Immature natural killer cell (primary cell): ENCODE results near the gene GOLGA8N. TPM values are rescaled to one million over a fixed set of nuclear protein-coding genes. Genes with fewer than 3 reads are reported as not detected.
"Not testable (repeated sequence)": the region's sequence is repeated elsewhere in the genome, so short reads cannot be mapped to it uniquely, and the experiment has no call there.

ENCODE experiments used
- DNase-seq, 3 donors: peaks; one replicate each; pipeline ENCODE4 v3.0.0; 2022; ENCODE audit warnings: mixed read lengths in 1 of 3
- H3K27ac Mint-ChIP-seq, 6 donors: one replicate each; pipeline ENCODE4 v1.8.0; 2020; ENCODE audit warnings: mixed read lengths in 6 of 6, mild to moderate bottlenecking in 5 of 6, inconsistent platforms in 4 of 6, moderate library complexity in 3 of 6
- H3K27me3 Mint-ChIP-seq, 3 donors: one replicate each; pipeline ENCODE4 v1.8.0; 2020 to 2021; ENCODE audit warnings: low read depth in 3 of 3, mild to moderate bottlenecking in 3 of 3, mixed read lengths in 3 of 3, moderate library complexity in 3 of 3, inconsistent platforms in 1 of 3
- H3K36me3 Mint-ChIP-seq, 3 donors: one replicate each; pipeline ENCODE4 v1.8.0; 2020; ENCODE audit warnings: mixed read lengths in 3 of 3, inconsistent platforms in 2 of 3, mild to moderate bottlenecking in 2 of 3
- H3K4me1 Mint-ChIP-seq, 2 donors: one replicate each; pipeline ENCODE4 v1.8.0; 2020; ENCODE audit warnings: inconsistent platforms in 2 of 2, mild to moderate bottlenecking in 2 of 2, mixed read lengths in 2 of 2, moderate library complexity in 1 of 2
- H3K4me3 Mint-ChIP-seq, 5 donors: one replicate each; pipeline ENCODE4 v1.8.0; 2020; ENCODE audit warnings: mild to moderate bottlenecking in 5 of 5, mixed read lengths in 5 of 5, inconsistent platforms in 3 of 5, moderate library complexity in 3 of 5
- H3K9me3 Mint-ChIP-seq, 6 donors: one replicate each; pipeline ENCODE4 v1.8.0; 2020; ENCODE audit warnings: mild to moderate bottlenecking in 6 of 6, mixed read lengths in 6 of 6, inconsistent platforms in 4 of 6, moderate library complexity in 3 of 6
- polyA plus RNA-seq, 3 donors: library from polyadenylated mRNA; unstranded; fragments of 300-500 nt; fragmentation: Illumina TruSeq; gene quantifications; one replicate each; pipeline ENCODE4 v1.2.3, GENCODE V29; 2021

The GOLGA8N gene
- polyA plus RNA-seq, result 1 to 10 TPM; 1.6 to 7.6 (median 1.9) TPM

- H3K4me3 Mint-ChIP-seq, H3K4me1 Mint-ChIP-seq, DNase-seq, H3K27me3 Mint-ChIP-seq, H3K9me3 Mint-ChIP-seq, H3K27ac Mint-ChIP-seq, H3K36me3 Mint-ChIP-seq: not testable (repeated sequence)
Measured at GRCh38 chr15:32593151-32593550, at the start of gene GOLGA8N. Gene GOLGA8N (plus strand): TSS chr15:32593456.

GRCh38 chr15:32543456-32543855 lies 49.8 kb upstream of the GOLGA8N start:
- H3K9me3 Mint-ChIP-seq, H3K27me3 Mint-ChIP-seq, DNase-seq, H3K27ac Mint-ChIP-seq, H3K4me1 Mint-ChIP-seq, H3K36me3 Mint-ChIP-seq, H3K4me3 Mint-ChIP-seq: not testable (repeated sequence)

- not testable (repeated sequence) for DNase-seq, H3K27me3 Mint-ChIP-seq, H3K27ac Mint-ChIP-seq, H3K4me3 Mint-ChIP-seq, H3K9me3 Mint-ChIP-seq, H3K4me1 Mint-ChIP-seq, H3K36me3 Mint-ChIP-seq
Measured at GRCh38 chr15:32545129-32545528, 48.1 kb upstream of the GOLGA8N start.

- H3K27me3 Mint-ChIP-seq, DNase-seq, H3K36me3 Mint-ChIP-seq, H3K9me3 Mint-ChIP-seq, H3K27ac Mint-ChIP-seq, H3K4me1 Mint-ChIP-seq, H3K4me3 Mint-ChIP-seq: not testable (repeated sequence)
Measured at GRCh38 chr15:32554587-32554986, 38.7 kb upstream of the GOLGA8N start.

- DNase-seq, H3K4me1 Mint-ChIP-seq, H3K36me3 Mint-ChIP-seq, H3K27me3 Mint-ChIP-seq, H3K4me3 Mint-ChIP-seq, H3K27ac Mint-ChIP-seq, H3K9me3 Mint-ChIP-seq: not testable (repeated sequence)
Measured at GRCh38 chr15:32562198-32562597, 31.1 kb upstream of the GOLGA8N start.

- not testable (repeated sequence) for H3K4me1 Mint-ChIP-seq, H3K27me3 Mint-ChIP-seq, H3K27ac Mint-ChIP-seq, H3K4me3 Mint-ChIP-seq, H3K9me3 Mint-ChIP-seq, DNase-seq, H3K36me3 Mint-ChIP-seq
Measured at GRCh38 chr15:32568988-32569387, 24.3 kb upstream of the GOLGA8N start.

- not testable (repeated sequence) for H3K36me3 Mint-ChIP-seq, H3K9me3 Mint-ChIP-seq, H3K27me3 Mint-ChIP-seq
- Mint-ChIP-seq H3K4me1 (peaks cover 8 to 15% of the 10 kb centered on the region in 2 donors), H3K27ac (peak overlapping the region; percentile 66 to 96 (median 84)), H3K4me3 (peak overlapping the region; percentile 69 to 91 (median 76))
- peak; percentile 7 to 31 (median 28) for DNase-seq
Measured at GRCh38 chr15:32578482-32578881, 14.8 kb upstream of the GOLGA8N start.

GRCh38 chr15:32585844-32586243 lies 7.4 kb upstream of the GOLGA8N start:
- H3K27me3 Mint-ChIP-seq, H3K4me1 Mint-ChIP-seq, H3K36me3 Mint-ChIP-seq, H3K9me3 Mint-ChIP-seq, DNase-seq: not testable (repeated sequence)
- Mint-ChIP-seq H3K4me3 (peak overlapping the region in 1 of 5 donors; percentile 24), H3K27ac (peak overlapping the region in 3 of 6 donors; percentile 68 to 90 (median 68))

GRCh38 chr15:32609518-32609917 lies 16.3 kb downstream of the GOLGA8N start:
- not testable (repeated sequence) for H3K4me3 Mint-ChIP-seq, H3K27me3 Mint-ChIP-seq, H3K4me1 Mint-ChIP-seq, DNase-seq, H3K27ac Mint-ChIP-seq, H3K9me3 Mint-ChIP-seq, H3K36me3 Mint-ChIP-seq

- H3K4me3 Mint-ChIP-seq, H3K27me3 Mint-ChIP-seq, H3K36me3 Mint-ChIP-seq, H3K27ac Mint-ChIP-seq, H3K9me3 Mint-ChIP-seq: not testable (repeated sequence)
- peaks cover 11 to 21% of the 10 kb centered on the region in 2 donors for H3K4me1 Mint-ChIP-seq
- peak in 2 of 3 donors; percentile 31 to 38 for DNase-seq
Measured at GRCh38 chr15:32610719-32611118, 17.5 kb downstream of the GOLGA8N start.

- not testable (repeated sequence) for H3K27me3 Mint-ChIP-seq, DNase-seq, H3K36me3 Mint-ChIP-seq, H3K9me3 Mint-ChIP-seq
- Mint-ChIP-seq H3K27ac (peak overlapping the region; percentile 90 to 98 (median 94)), H3K4me3 (peak overlapping the region; percentile 90 to 97 (median 91)), H3K4me1 (peaks cover 20 to 40% of the 10 kb centered on the region in 2 donors)
Measured at GRCh38 chr15:32614712-32615050, 21.4 kb downstream of the GOLGA8N start.

GRCh38 chr15:32615051-32615870 lies 22.0 kb downstream of the GOLGA8N start, which contains the start of gene ARHGAP11A:
Gene ARHGAP11A (plus strand): TSS chr15:32615504. CDS start chr15:32616212, 708 bp downstream.
- peak; percentile 84 to 89 (median 88) for DNase-seq

GRCh38 chr15:32615871-32616426 lies 22.7 kb downstream of the GOLGA8N start:
- DNase-seq, result peak; percentile 12 to 40 (median 24)
- H3K9me3 Mint-ChIP-seq, H3K27me3 Mint-ChIP-seq, H3K36me3 Mint-ChIP-seq: not testable (repeated sequence)
- H3K27ac Mint-ChIP-seq, result peak overlapping the region; percentile 81 to 98 (median 94)
- H3K4me1 Mint-ChIP-seq, result peaks cover 18 to 40% of the 10 kb centered on the region in 2 donors
- H3K4me3 Mint-ChIP-seq, result peak overlapping the region; percentile 90 to 97 (median 91)

More at GRCh38 chr15:32615051-32615870, 22.0 kb downstream of the GOLGA8N start, which contains the start of gene ARHGAP11A:
- H3K36me3 Mint-ChIP-seq, H3K27me3 Mint-ChIP-seq, H3K9me3 Mint-ChIP-seq: not testable (repeated sequence)
- Mint-ChIP-seq H3K4me1 (peaks cover 20 to 40% of the 10 kb centered on the region in 2 donors), H3K4me3 (peak within 1 kb of the TSS; percentile 90 to 97 (median 91)), H3K27ac (peak within 1 kb of the TSS; percentile 90 to 98 (median 94))

- no peaks in the 10 kb centered on the region for H3K9me3 Mint-ChIP-seq
Measured at GRCh38 chr15:32636410-32636809, 43.2 kb downstream of the GOLGA8N start.

More at GRCh38 chr15:32636410-32636809, 43.2 kb downstream of the GOLGA8N start:
- no peak for DNase-seq
- H3K4me1 Mint-ChIP-seq, result no peaks in the 10 kb centered on the region
- H3K27me3 Mint-ChIP-seq, result peaks cover 0 to 3% (median 0%) of the 10 kb centered on the region in 3 donors
- H3K4me3 Mint-ChIP-seq, result no peak overlapping the region
- H3K27ac Mint-ChIP-seq, result no peak overlapping the region
- peaks cover 0 to 16% (median 16%) of the 10 kb centered on the region in 3 donors for H3K36me3 Mint-ChIP-seq
